Measurements from ENCODE around the gene CDHR1. TPM values are rescaled to one million over a fixed set of nuclear protein-coding genes. Genes with fewer than 3 reads are reported as not detected.

The CDHR1 gene
- total and polyA plus RNA-seq, 10 donors: 0.53 to 10.6 (median 4.4) TPM

- no peaks in the 10 kb centered on the region for H3K36me3 ChIP-seq
- intact Hi-C loops (cut with DNase I; ENCODE audit: low total_unique reads): no loop called here
- H3K27ac ChIP-seq: no peak overlapping the region
- no peak overlapping the region for H3K4me3 ChIP-seq
- TF ChIP-seq POLR2AphosphoS5 (IDR thresholded peaks at IDR 0.05) (no peak), POLR2A (IDR thresholded peaks at IDR 0.05) (no peak)
- TF ChIP-seq, protein P1, sequence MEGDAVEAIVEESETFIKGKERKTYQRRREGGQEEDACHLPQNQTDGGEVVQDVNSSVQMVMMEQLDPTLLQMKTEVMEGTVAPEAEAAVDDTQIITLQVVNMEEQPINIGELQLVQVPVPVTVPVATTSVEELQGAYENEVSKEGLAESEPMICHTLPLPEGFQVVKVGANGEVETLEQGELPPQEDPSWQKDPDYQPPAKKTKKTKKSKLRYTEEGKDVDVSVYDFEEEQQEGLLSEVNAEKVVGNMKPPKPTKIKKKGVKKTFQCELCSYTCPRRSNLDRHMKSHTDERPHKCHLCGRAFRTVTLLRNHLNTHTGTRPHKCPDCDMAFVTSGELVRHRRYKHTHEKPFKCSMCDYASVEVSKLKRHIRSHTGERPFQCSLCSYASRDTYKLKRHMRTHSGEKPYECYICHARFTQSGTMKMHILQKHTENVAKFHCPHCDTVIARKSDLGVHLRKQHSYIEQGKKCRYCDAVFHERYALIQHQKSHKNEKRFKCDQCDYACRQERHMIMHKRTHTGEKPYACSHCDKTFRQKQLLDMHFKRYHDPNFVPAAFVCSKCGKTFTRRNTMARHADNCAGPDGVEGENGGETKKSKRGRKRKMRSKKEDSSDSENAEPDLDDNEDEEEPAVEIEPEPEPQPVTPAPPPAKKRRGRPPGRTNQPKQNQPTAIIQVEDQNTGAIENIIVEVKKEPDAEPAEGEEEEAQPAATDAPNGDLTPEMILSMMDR (IDR thresholded peaks at IDR 0.05 in 8 of 11, conservative IDR thresholded peaks at IDR 0.05 in 3 of 11): no peak
- no peaks in the 10 kb centered on the region for H3K9me3 ChIP-seq
- H3K27me3 ChIP-seq (replicated peaks in 1 of 7): peaks cover 0 to 35% (median 5%) of the 10 kb centered on the region in 7 donors
- DNase-seq: no peak
- WGBS, 5 donors: 51 to 63% (median 53%) methylated on average over 24 to 52 of the region's 52 CpGs
- no peaks in the 10 kb centered on the region for H3K4me1 ChIP-seq
Observed at GRCh38 chr10:84237199-84238051, 43.1 kb downstream of the CDHR1 start.

GRCh38 chr10:84238909-84239308 is 44.6 kb downstream of the CDHR1 start:
- Histone ChIP-seq H3K36me3 (no peaks in the 10 kb centered on the region), H3K27ac (no peak overlapping the region), H3K4me3 (no peak overlapping the region), H3K27me3 (replicated peaks in 1 of 7) (peaks cover 0 to 26% (median 5%) of the 10 kb centered on the region in 7 donors), H3K9me3 (no peaks in the 10 kb centered on the region), H3K4me1 (no peaks in the 10 kb centered on the region)
- no peak for DNase-seq
- 86 to 92% (median 89%) methylated on average over 3 of the region's 3 CpGs for WGBS, 5 donors
- intact Hi-C loops (cut with DNase I; ENCODE audit: low total_unique reads): no loop called here
- TF ChIP-seq, protein P1 (IDR thresholded peaks at IDR 0.05 in 8 of 11, conservative IDR thresholded peaks at IDR 0.05 in 3 of 11): no peak
- TF ChIP-seq POLR2A (IDR thresholded peaks at IDR 0.05) (no peak), POLR2AphosphoS5 (IDR thresholded peaks at IDR 0.05) (no peak)

GRCh38 chr10:84241185-84241790 is 47.0 kb downstream of the CDHR1 start, which contains the start of gene LRIT1:
Gene LRIT1, minus strand, starts transcription at chr10:84241546. Its CDS starts 107 bp downstream, at chr10:84241439.
- H3K36me3 ChIP-seq: no peaks in the 10 kb centered on the region
- no peaks in the 10 kb centered on the region for H3K9me3 ChIP-seq
- intact Hi-C loops (cut with DNase I; ENCODE audit: low total_unique reads): no loop called here
- WGBS, 5 donors: 58 to 93% (median 85%) methylated on average over 2 to 13 of the region's 13 CpGs
- TF ChIP-seq POLR2A (IDR thresholded peaks at IDR 0.05) (no peak), POLR2AphosphoS5 (IDR thresholded peaks at IDR 0.05) (no peak)
- TF ChIP-seq, protein P1 (IDR thresholded peaks at IDR 0.05 in 8 of 11, conservative IDR thresholded peaks at IDR 0.05 in 3 of 11): no peak
- no peak within 1 kb of the TSS for H3K4me3 ChIP-seq
- no peak for DNase-seq
- peaks cover 0 to 17% (median 5%) of the 10 kb centered on the region in 7 donors for H3K27me3 ChIP-seq (replicated peaks in 1 of 7)
- H3K27ac ChIP-seq: no peak within 1 kb of the TSS
- H3K4me1 ChIP-seq: no peaks in the 10 kb centered on the region

GRCh38 chr10:84243759-84244158 is 49.4 kb downstream of the CDHR1 start:
- intact Hi-C loops (cut with DNase I; ENCODE audit: low total_unique reads): no loop called here

More at GRCh38 chr10:84243759-84244158, 49.4 kb downstream of the CDHR1 start:
- no peaks in the 10 kb centered on the region for H3K36me3 ChIP-seq
- H3K27ac ChIP-seq: no peak overlapping the region
- no peak for DNase-seq
- H3K4me3 ChIP-seq: no peak overlapping the region
- TF ChIP-seq POLR2A (IDR thresholded peaks at IDR 0.05) (no peak), POLR2AphosphoS5 (IDR thresholded peaks at IDR 0.05) (no peak)
- TF ChIP-seq, protein P1 (IDR thresholded peaks at IDR 0.05 in 8 of 11, conservative IDR thresholded peaks at IDR 0.05 in 3 of 11): no peak
- no peaks in the 10 kb centered on the region for H3K4me1 ChIP-seq
- H3K27me3 ChIP-seq (replicated peaks in 1 of 7): peaks cover 0 to 10% (median 0%) of the 10 kb centered on the region in 7 donors
- 88 to 97% (median 94%) methylated on average over 3 of the region's 3 CpGs for WGBS, 5 donors
- H3K9me3 ChIP-seq: no peaks in the 10 kb centered on the region

All from spleen (tissue), 11 donors.